Esophagus muscularis mucosa (tissue), 4 donors: Measurements from ENCODE around the gene TSC22D2. TPM values are rescaled to one million over a fixed set of nuclear protein-coding genes. Genes with fewer than 3 reads are reported as not detected.
A peak's percentile ranks its signal among the peaks of the same experiment; 100 is the strongest.

Experiments used
- DNase-seq: peaks from one replicate; pipeline ENCODE4 v3.0.0-alpha.2; 2017; ENCODE audit errors: extremely low spot score
- H3K27ac ChIP-seq, 4 donors: fragments of 200-600 bp; sonication (generic); replicated peaks in 1 of 4; 1 replicate in 3 of 4; 2 replicates in 1 of 4; pipeline ENCODE4 v1.5.1; 2016 to 2019; ENCODE audit warnings: mild to moderate bottlenecking in 1 of 4
- H3K27me3 ChIP-seq, 4 donors: fragments of 200-600 bp; sonication (generic); one replicate each; pipeline versions ENCODE4 v1.5.1 to v1.6.0; 2016 to 2019
- H3K36me3 ChIP-seq, 4 donors: fragments of 200-600 bp; sonication (generic); one replicate each; pipeline ENCODE4 v1.5.1; 2016 to 2019
- H3K4me1 ChIP-seq, 4 donors: fragments of 200-600 bp; sonication (generic); one replicate each; pipeline ENCODE4 v1.5.1; 2016 to 2019
- H3K4me3 ChIP-seq, 4 donors: fragments of 200-600 bp; sonication (generic); 1 replicate in 2 of 4; 2 replicates in 2 of 4; pipeline ENCODE4 v1.5.1; 2016 to 2019; ENCODE audit warnings: mild to moderate bottlenecking in 4 of 4, moderate library complexity in 1 of 4
- H3K9me3 ChIP-seq, 4 donors: fragments of 200-600 bp; sonication (generic); 1 replicate in 3 of 4; 2 replicates in 1 of 4; pipeline ENCODE4 v1.5.1; 2016 to 2019
- EP300 ChIP-seq: sonication (generic); formaldehyde crosslinking; IDR thresholded peaks from one replicate; pipeline ENCODE4 v1.6.1; 2017; ENCODE audit warnings: antibody characterized with exemption
- POLR2A ChIP-seq: fragments of 450-650 bp; IDR thresholded peaks from one replicate; pipeline ENCODE4 v1.6.1; 2017; ENCODE audit warnings: antibody characterized with exemption, moderate library complexity, mild to moderate bottlenecking, low read depth
- POLR2AphosphoS5 ChIP-seq, 2 donors: sonication (generic); formaldehyde crosslinking; IDR thresholded peaks; one replicate each; pipeline ENCODE4 v1.6.1; 2017; ENCODE audit warnings: antibody characterized with exemption in 2 of 2
- WGBS: methylation state at CpG from one replicate; pipeline ENCODE4 v1.1.5; 2018; 5-methylcytosine and 5-hydroxymethylcytosine counted together
- intact Hi-C: fragments of 100-400 bp; cut with DNase I; formaldehyde crosslinking; loops from one replicate; pipeline ENCODE4 v1.15.1; 2023
- total RNA-seq, 4 donors: library from RNA; depleted of rRNA; stranded (reverse); fragments of >200 nt; gene quantifications; one replicate each; pipeline versions ENCODE4 v1.1.0 to v1.2.1, GENCODE V29; 2016
- TF ChIP-seq, protein P1 (sequence below), 3 experiments: fragments of 200-600 bp in 2 of 3; fragments of 450-650 bp in 1 of 3; sonication (generic) in 2 of 3; IDR thresholded peaks; one replicate each; pipeline ENCODE4 v1.5.1; 2017 to 2019; ENCODE audit warnings: antibody characterized with exemption in 3 of 3, mild to moderate bottlenecking in 2 of 3, moderate library complexity in 1 of 3

The TSC22D2 gene
- total RNA-seq, 4 donors from 2014 or later: 19.1 to 27.1 (median 21.2) TPM

DNA sequence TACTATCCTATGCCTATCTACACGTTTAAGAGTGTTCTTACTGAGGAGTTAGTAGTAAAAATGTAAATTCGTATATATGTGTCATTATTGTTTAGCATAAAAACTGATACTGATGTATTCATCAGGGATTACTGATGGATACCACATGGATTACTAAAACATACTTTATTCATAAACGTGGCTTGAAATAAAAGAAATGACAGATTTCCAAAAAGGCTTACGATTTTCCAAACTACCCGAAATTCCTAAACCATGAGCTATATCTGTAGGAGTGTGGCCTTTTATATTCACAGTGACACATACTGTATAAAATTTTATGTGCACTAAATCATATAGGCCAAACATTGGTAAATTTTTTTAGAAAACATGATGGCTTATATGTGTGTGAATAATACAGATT lies 6.9 kb downstream of the TSC22D2 start:
- Histone ChIP-seq H3K4me3 (peak overlapping the region; percentile 0 to 93 (median 72)), H3K36me3 (no peaks in the 10 kb centered on the region), H3K27me3 (no peaks in the 10 kb centered on the region), H3K27ac (peak overlapping the region in 1 of 4 donors; percentile 11), H3K4me1 (peaks cover 50 to 90% (median 81%) of the 10 kb centered on the region in 4 donors), H3K9me3 (no peaks in the 10 kb centered on the region)
- WGBS: 38% methylated on average over 5 of the region's 5 CpGs
- TF ChIP-seq POLR2AphosphoS5 (IDR thresholded peaks at IDR 0.05) (no peak), POLR2A (no peak), EP300 (no peak)
- TF ChIP-seq, protein P1, sequence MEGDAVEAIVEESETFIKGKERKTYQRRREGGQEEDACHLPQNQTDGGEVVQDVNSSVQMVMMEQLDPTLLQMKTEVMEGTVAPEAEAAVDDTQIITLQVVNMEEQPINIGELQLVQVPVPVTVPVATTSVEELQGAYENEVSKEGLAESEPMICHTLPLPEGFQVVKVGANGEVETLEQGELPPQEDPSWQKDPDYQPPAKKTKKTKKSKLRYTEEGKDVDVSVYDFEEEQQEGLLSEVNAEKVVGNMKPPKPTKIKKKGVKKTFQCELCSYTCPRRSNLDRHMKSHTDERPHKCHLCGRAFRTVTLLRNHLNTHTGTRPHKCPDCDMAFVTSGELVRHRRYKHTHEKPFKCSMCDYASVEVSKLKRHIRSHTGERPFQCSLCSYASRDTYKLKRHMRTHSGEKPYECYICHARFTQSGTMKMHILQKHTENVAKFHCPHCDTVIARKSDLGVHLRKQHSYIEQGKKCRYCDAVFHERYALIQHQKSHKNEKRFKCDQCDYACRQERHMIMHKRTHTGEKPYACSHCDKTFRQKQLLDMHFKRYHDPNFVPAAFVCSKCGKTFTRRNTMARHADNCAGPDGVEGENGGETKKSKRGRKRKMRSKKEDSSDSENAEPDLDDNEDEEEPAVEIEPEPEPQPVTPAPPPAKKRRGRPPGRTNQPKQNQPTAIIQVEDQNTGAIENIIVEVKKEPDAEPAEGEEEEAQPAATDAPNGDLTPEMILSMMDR (IDR thresholded peaks at IDR 0.05): no peak
- intact Hi-C loops: loop anchor here (5.0 to 10.0 kb wide), 2 partner anchors 52 to 130 kb away; no protein-coding TSS in a partner anchor
- DNase-seq: no peak

DNA sequence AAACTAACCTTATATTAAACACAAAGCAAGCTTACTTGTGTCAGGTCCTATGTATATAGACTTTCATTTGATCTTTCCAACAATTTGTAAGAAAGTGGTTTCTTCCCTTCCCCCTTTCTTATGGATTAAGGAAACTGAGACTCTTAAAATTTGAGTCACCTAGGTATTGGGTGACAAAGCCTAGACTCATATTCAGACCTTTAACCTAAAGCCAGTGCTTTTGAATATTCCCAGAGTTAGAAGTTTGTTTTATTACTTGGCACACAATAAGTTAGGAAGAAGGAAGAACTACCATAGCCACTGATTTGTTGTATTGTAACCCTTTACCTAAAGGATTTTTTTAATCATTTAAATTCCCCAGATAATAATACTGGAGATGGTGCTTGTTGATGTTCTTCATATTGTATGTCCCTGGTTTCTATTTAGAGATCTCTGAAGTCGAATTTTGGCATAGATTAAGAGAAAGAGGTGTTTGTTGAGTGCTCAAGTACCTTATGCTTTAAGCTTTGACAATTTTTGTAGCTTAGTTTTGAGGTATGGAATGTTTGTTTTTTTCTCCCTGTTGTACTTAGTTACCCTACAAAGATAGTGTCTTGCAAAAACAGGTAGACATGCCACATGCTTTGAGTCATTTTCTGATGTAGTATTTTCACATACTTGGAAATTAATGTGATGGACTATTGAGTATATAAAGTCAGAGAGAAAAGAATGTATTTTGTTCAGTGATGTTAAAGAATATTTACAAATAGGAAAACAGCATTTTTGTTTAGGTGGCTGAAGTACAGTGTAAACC lies 11.2 kb downstream of the TSC22D2 start:
- DNase-seq: no peak
- H3K27me3 ChIP-seq: no peaks in the 10 kb centered on the region
- WGBS: 43% methylated on average over 1 of the region's 1 CpG
- TF ChIP-seq EP300: no peak
- TF ChIP-seq POLR2AphosphoS5 (IDR thresholded peaks at IDR 0.05): no peak
- no peak for TF ChIP-seq POLR2A
- TF ChIP-seq, protein P1 (IDR thresholded peaks at IDR 0.05): no peak
- H3K9me3 ChIP-seq: no peaks in the 10 kb centered on the region
- H3K4me1 ChIP-seq: peaks cover 61 to 99% (median 96%) of the 10 kb centered on the region in 4 donors
- no peak overlapping the region for H3K4me3 ChIP-seq
- H3K27ac ChIP-seq: no peak overlapping the region
- intact Hi-C loops: loop anchor here (10.0 kb wide), 1 partner anchor 134 kb away; no protein-coding TSS in a partner anchor
- no peaks in the 10 kb centered on the region for H3K36me3 ChIP-seq

DNA sequence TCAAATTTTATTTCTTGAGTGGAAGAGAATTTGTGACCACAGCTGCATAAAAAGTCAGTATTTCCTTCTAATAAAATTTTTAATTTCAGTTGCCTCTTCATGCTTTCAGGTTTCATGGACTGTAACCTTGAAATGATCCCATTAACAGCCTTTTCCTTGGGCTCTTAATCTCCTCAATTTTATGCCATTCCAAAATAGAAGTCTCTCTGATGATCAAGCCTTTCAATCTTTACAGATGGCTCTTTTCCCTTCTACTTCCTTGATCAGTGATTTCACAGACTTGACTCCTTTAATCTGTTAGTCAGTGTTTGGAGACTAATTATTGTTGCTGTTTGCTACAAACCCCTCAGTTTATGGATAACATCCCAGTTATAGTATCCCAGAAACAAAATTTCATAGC lies 11.9 kb downstream of the TSC22D2 start:
- DNase-seq: no peak
- intact Hi-C loops: loop anchor here (10.0 kb wide), 1 partner anchor 135 kb away; no protein-coding TSS in a partner anchor
- H3K4me1 ChIP-seq: peaks cover 55 to 94% (median 90%) of the 10 kb centered on the region in 4 donors
- H3K4me3 ChIP-seq: no peak overlapping the region
- H3K27me3 ChIP-seq: no peaks in the 10 kb centered on the region
- H3K9me3 ChIP-seq: no peaks in the 10 kb centered on the region
- TF ChIP-seq, protein P1 (IDR thresholded peaks at IDR 0.05): no peak
- H3K36me3 ChIP-seq: no peaks in the 10 kb centered on the region
- no peak overlapping the region for H3K27ac ChIP-seq

DNA sequence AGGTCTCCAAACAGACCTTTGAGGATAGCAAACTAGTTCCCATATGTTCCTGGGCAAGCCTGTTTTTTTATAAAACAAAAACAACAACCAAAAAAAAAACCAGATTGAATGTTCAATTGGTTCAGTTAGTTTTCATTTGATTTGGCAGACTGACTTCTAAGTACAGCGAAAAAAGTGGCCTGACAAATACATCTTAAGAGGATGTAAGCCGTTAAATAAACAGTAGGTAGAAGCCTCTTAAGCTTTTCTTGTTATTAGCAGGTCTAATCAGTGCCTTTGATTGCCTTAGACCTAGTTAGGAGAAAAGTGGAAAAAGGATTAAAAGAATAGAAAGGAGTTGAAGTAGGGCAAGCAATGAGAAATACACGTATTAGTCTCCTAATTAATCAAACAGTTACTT lies 13.2 kb downstream of the TSC22D2 start:
- Histone ChIP-seq H3K36me3 (peaks cover 0 to 3% (median 0%) of the 10 kb centered on the region in 4 donors), H3K4me1 (peaks cover 43 to 91% (median 82%) of the 10 kb centered on the region in 4 donors), H3K27me3 (no peaks in the 10 kb centered on the region), H3K9me3 (no peaks in the 10 kb centered on the region), H3K4me3 (no peak overlapping the region), H3K27ac (no peak overlapping the region)
- TF ChIP-seq EP300: no peak
- no peak for TF ChIP-seq POLR2AphosphoS5 (IDR thresholded peaks at IDR 0.05)
- TF ChIP-seq POLR2A: no peak
- TF ChIP-seq, protein P1 (IDR thresholded peaks at IDR 0.05): no peak
- 64% methylated on average over 3 of the region's 3 CpGs for WGBS
- intact Hi-C loops: no loop called here
- no peak for DNase-seq
